SK-N-SH (cell line): Measurements from ENCODE around the gene GBX2. TPM values are rescaled to one million over a fixed set of nuclear protein-coding genes. Genes with fewer than 3 reads are reported as not detected.

Experiments used
- CTCF ChIA-PET: fragments of 300-600, 350-600 bp; formaldehyde crosslinking; extraction: SDS; loops from one replicate; lab custom pipeline; 2021; lab: Yijun Ruan, JAX
- POLR2A ChIA-PET: fragments of 350-600 bp; sonication (Branson Sonifier 250); formaldehyde crosslinking; extraction: SDS; loops from one replicate; lab custom pipeline; 2020; ENCODE audit warnings: antibody characterized with exemption, inconsistent platforms; lab: Yijun Ruan, JAX
- DNase-seq: peaks from one replicate; pipeline ENCODE4 v3.0.0; 2012
- H2AFZ ChIP-seq: fragments of 200-600 bp; sonication (generic); 2 replicates; pipeline ENCODE4 v1.8.1; 2016; ENCODE audit warnings: antibody characterized with exemption, mild to moderate bottlenecking, low read depth
- H3F3A ChIP-seq: fragments of 200-600 bp; sonication (generic); replicated peaks from 2 replicates; pipeline ENCODE3; 2016; ENCODE audit warnings: antibody characterized with exemption, mild to moderate bottlenecking; ENCODE audit not compliant: insufficient read depth
- H3K27ac ChIP-seq, 2 experiments: fragments of 200-500 bp in 1 of 2; fragments of 200-600 bp in 1 of 2; sonication (Bioruptor generic) in 1 of 2; sonication (generic), shearing (Covaris generic) in 1 of 2; 2 replicates each; pipeline versions ENCODE4 v1.5.1 to v1.6.1; 2014 to 2016; ENCODE audit warnings: low read depth in 2 of 2, inconsistent platforms in 1 of 2, low read length in 1 of 2, mild to moderate bottlenecking in 1 of 2, mixed read lengths in 1 of 2
- H3K27me3 ChIP-seq: fragments of 200-600 bp; sonication (generic), shearing (Covaris generic); 2 replicates; pipeline ENCODE4 v1.6.1; 2016; ENCODE audit warnings: mixed run types; ENCODE audit not compliant: insufficient read depth
- H3K36me3 ChIP-seq, 2 experiments: fragments of 200-500 bp in 1 of 2; fragments of 200-600 bp in 1 of 2; sonication (Bioruptor generic) in 1 of 2; sonication (generic) in 1 of 2; replicated peaks in 1 of 2; 2 replicates each; pipeline versions ENCODE3 to v1.5.1; 2014 to 2016; ENCODE audit warnings: low read length in 1 of 2, mild to moderate bottlenecking in 1 of 2; ENCODE audit not compliant: insufficient read depth in 2 of 2, control insufficient read depth in 1 of 2
- H3K4me1 ChIP-seq, 2 experiments: fragments of 200-500 bp in 1 of 2; fragments of 200-600 bp in 1 of 2; sonication (Bioruptor generic) in 1 of 2; sonication (generic), shearing (Covaris generic) in 1 of 2; 2 replicates each; pipeline versions ENCODE4 v1.5.1 to v1.6.1; 2014 to 2016; ENCODE audit warnings: low read depth in 1 of 2, low read length in 1 of 2, mixed run types in 1 of 2; ENCODE audit not compliant: insufficient read depth in 2 of 2, control insufficient read depth in 1 of 2
- H3K4me2 ChIP-seq: fragments of 200-600 bp; sonication (generic), shearing (Covaris generic); 2 replicates; pipeline ENCODE4 v1.6.1; 2017; ENCODE audit warnings: mixed run types
- H3K4me3 ChIP-seq, 2 experiments: fragments of 200-500 bp in 1 of 2; fragments of 200-600 bp in 1 of 2; sonication (Bioruptor generic) in 1 of 2; sonication (generic), shearing (Covaris generic) in 1 of 2; 2 replicates each; pipeline versions ENCODE4 v1.5.1 to v1.8.1; 2014 to 2016; ENCODE audit warnings: low read depth in 2 of 2, inconsistent platforms in 1 of 2, low read length in 1 of 2, mild to moderate bottlenecking in 1 of 2, mixed read lengths in 1 of 2, moderate library complexity in 1 of 2
- H3K79me2 ChIP-seq: fragments of 200-600 bp; sonication (generic); 2 replicates; pipeline ENCODE4 v1.8.1; 2017; ENCODE audit warnings: mild to moderate bottlenecking; ENCODE audit not compliant: insufficient read depth
- H3K9ac ChIP-seq: fragments of 200-600 bp; sonication (generic); 2 replicates; pipeline ENCODE4 v1.6.1; 2017; ENCODE audit warnings: mixed run types
- H3K9me2 ChIP-seq: fragments of 200-600 bp; sonication (generic); 2 replicates; pipeline ENCODE4 v1.6.1; 2017; ENCODE audit warnings: mixed run types
- H3K9me3 ChIP-seq: fragments of 200-600 bp; sonication (generic); 2 replicates; pipeline ENCODE4 v1.6.1; 2017; ENCODE audit warnings: mixed run types, mild to moderate bottlenecking, moderate library complexity
- H4K20me1 ChIP-seq: fragments of 200-600 bp; sonication (generic); 2 replicates; pipeline ENCODE4 v1.6.1; 2017; ENCODE audit warnings: mild to moderate bottlenecking, mixed run types; ENCODE audit not compliant: insufficient read depth
- FOXJ3 ChIP-seq: sonication (generic); formaldehyde crosslinking; IDR thresholded peaks from 2 replicates; pipeline ENCODE4 v1.5.1; 2020; ENCODE audit warnings: mild to moderate bottlenecking, missing genetic modification reagents
- FOXM1 ChIP-seq: IDR thresholded peaks from 2 replicates; pipeline ENCODE4 v1.4.0; 2012; ENCODE audit warnings: low read depth, mild to moderate bottlenecking
- IRF3 ChIP-seq: fragments of 150-350 bp; IDR thresholded peaks from 2 replicates; pipeline ENCODE4 v1.6.1; 2016; ENCODE audit warnings: mild to moderate bottlenecking, low read depth, low read length
- MEF2A ChIP-seq: IDR thresholded peaks from 2 replicates; pipeline ENCODE4 v1.4.0; 2012; ENCODE audit warnings: low read depth, borderline replicate concordance
- MXI1 ChIP-seq: IDR thresholded peaks from 2 replicates; pipeline ENCODE4 v1.6.1; 2012; ENCODE audit warnings: mild to moderate bottlenecking, low read depth, low read length, improper control_type of control experiment
- NFIC ChIP-seq: IDR thresholded peaks from 2 replicates; pipeline ENCODE4 v1.4.0; 2012; ENCODE audit warnings: borderline replicate concordance
- NRF1 ChIP-seq: IDR thresholded peaks from 2 replicates; pipeline ENCODE4 v1.6.1; 2012; ENCODE audit warnings: low read depth, mild to moderate bottlenecking, low read length
- RCOR1 ChIP-seq: fragments of 150-350 bp; IDR thresholded peaks from 2 replicates; pipeline ENCODE4 v1.6.1; 2017; ENCODE audit warnings: antibody characterized with exemption, low read length
- REST ChIP-seq: IDR thresholded peaks from 2 replicates; pipeline ENCODE4 v1.6.1; 2012; ENCODE audit warnings: mild to moderate bottlenecking, low read depth, low read length, moderate library complexity
- RFX5 ChIP-seq: IDR thresholded peaks from 2 replicates; pipeline ENCODE4 v1.6.1; 2012; ENCODE audit warnings: mild to moderate bottlenecking, improper control_type of control experiment, low read length
- TCF12 ChIP-seq: IDR thresholded peaks from 2 replicates; pipeline ENCODE4 v1.4.0; 2012
- YY1 ChIP-seq: IDR thresholded peaks from 2 replicates; pipeline ENCODE4 v1.4.0; 2012; ENCODE audit warnings: low read depth, mild to moderate bottlenecking
- ZBTB33 ChIP-seq: IDR thresholded peaks from 2 replicates; pipeline ENCODE4 v1.4.0; 2012; ENCODE audit warnings: low read depth, borderline replicate concordance
- WGBS: methylation state at CpG from one replicate; pipeline ENCODE4 v1.1.6; 2017; ENCODE audit warnings: low lambda C conversion rate; 5-methylcytosine and 5-hydroxymethylcytosine counted together
- polyA plus RNA-seq, 3 experiments: library from polyadenylated mRNA; depleted of rRNA; stranded (reverse); fragments of >200 nt; gene quantifications; 2 replicates each; pipeline ENCODE4 v1.2.3, GENCODE V29; 2012

The GBX2 gene
- polyA plus RNA-seq, 1 of the 3 experiments (the other 2 are of a cell fraction) = 0.16 TPM

DNA sequence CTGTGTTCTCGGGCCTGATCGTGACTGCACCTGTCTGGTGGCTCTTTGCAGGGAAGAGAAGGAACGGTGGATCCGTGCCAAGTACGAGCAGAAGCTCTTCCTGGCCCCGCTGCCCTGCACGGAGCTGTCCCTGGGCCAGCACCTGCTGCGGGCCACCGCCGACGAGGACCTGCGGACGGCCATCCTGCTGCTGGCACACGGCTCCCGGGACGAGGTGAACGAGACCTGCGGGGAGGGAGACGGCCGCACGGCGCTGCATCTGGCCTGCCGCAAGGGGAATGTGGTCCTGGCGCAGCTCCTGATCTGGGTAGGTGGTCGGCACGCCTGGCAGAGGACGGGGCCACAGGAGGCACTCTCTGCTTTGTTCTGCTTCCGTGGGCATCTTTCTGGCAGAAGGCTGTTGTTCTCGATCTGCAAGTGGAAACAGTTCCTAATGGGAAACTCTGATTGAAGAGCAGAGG is 48.0 kb downstream of the GBX2 start:
- H2AFZ ChIP-seq = no peak overlapping the region
- H3K4me3 ChIP-seq = no peak overlapping the region
- H3K4me1 ChIP-seq = no peaks in the 10 kb centered on the region
- ChIA-PET CTCF (no interaction called here), POLR2A (no interaction called here)
- whole genome bisulfite sequencing = 91% methylated on average over 21 of the region's 29 CpGs
- H3K27me3 ChIP-seq = no peaks in the 10 kb centered on the region
- H3K79me2 ChIP-seq = no peaks in the 10 kb centered on the region
- TF ChIP-seq FOXM1 (no peak), ZBTB33 (no peak), YY1 (no peak), RFX5 (no peak), NFIC (no peak), REST (no peak), RCOR1 (no peak), NRF1 (no peak), MEF2A (no peak), MXI1 (no peak), TCF12 (no peak), IRF3 (no peak), FOXJ3 (CRISPR knock-in tag) (no peak)
- H3K4me2 ChIP-seq = no peak overlapping the region
- H3K36me3 ChIP-seq = peaks cover 0 to 7% of the 10 kb centered on the region in 2 experiments
- H3F3A ChIP-seq = no peaks in the 10 kb centered on the region
- no peak overlapping the region for H3K27ac ChIP-seq
- no peaks in the 10 kb centered on the region for H3K9me3 ChIP-seq
- DNase-seq = no peak
- H4K20me1 ChIP-seq = no peaks in the 10 kb centered on the region
- H3K9ac ChIP-seq = no peak overlapping the region
- H3K9me2 ChIP-seq = no peaks in the 10 kb centered on the region
